Peyer's patch (tissue), 4 donors: ENCODE data around the gene HAUS6. TPM values are rescaled to one million over a fixed set of nuclear protein-coding genes. Genes with fewer than 3 reads are reported as not detected.
A peak's percentile ranks its signal among the peaks of the same experiment; 100 is the strongest.

Source experiments
- DNase-seq, 3 donors: peaks; one replicate each; pipeline ENCODE4 v3.0.0-alpha.2; 2017 to 2019
- H3K27ac ChIP-seq, 4 donors: fragments of 200-600 bp; sonication (generic); one replicate each; pipeline ENCODE4 v1.5.1; 2016 to 2019
- H3K27me3 ChIP-seq, 2 donors: fragments of 200-600 bp; sonication (generic); one replicate each; pipeline ENCODE4 v1.5.1; 2019
- H3K36me3 ChIP-seq, 3 donors: fragments of 200-600 bp; sonication (generic); one replicate each; pipeline ENCODE4 v1.5.1; 2016 to 2019
- H3K4me1 ChIP-seq, 4 donors: fragments of 200-600 bp; sonication (generic); one replicate each; pipeline ENCODE4 v1.5.1; 2016 to 2019
- H3K4me3 ChIP-seq, 4 donors: fragments of 200-600 bp; sonication (generic); 1 replicate in 3 of 4; 2 replicates in 1 of 4; pipeline ENCODE4 v1.5.1; 2016 to 2019; ENCODE audit warnings: mild to moderate bottlenecking in 1 of 4
- H3K9me3 ChIP-seq, 4 donors: fragments of 200-600 bp; sonication (generic); one replicate each; pipeline ENCODE4 v1.5.1; 2016 to 2019; ENCODE audit warnings: mild to moderate bottlenecking in 1 of 4
- CTCF ChIP-seq, 6 experiments: fragments of 450-650 bp in 4 of 6; fragments of 200-600 bp in 2 of 6; sonication (generic) in 1 of 6; IDR thresholded peaks; one replicate each; pipeline ENCODE4 v1.5.1; 2017 to 2019; ENCODE audit warnings: antibody characterized with exemption in 6 of 6, mild to moderate bottlenecking in 3 of 6, moderate library complexity in 1 of 6
- POLR2A ChIP-seq, 2 donors: fragments of 450-650 bp; IDR thresholded peaks; one replicate each; pipeline ENCODE4 v1.5.1; 2017; ENCODE audit warnings: antibody characterized with exemption in 2 of 2, mild to moderate bottlenecking in 2 of 2, moderate library complexity in 2 of 2
- total RNA-seq, 4 donors: library from RNA; depleted of rRNA; stranded (reverse); fragments of >200 nt; gene quantifications; one replicate each; pipeline ENCODE4 v1.1.0, GENCODE V29; 2016

The HAUS6 gene
- total RNA-seq, 4 donors from 2014 or later: 5.9 to 31.4 (median 7.3) TPM

GRCh38 chr9:19120877-19121276 lies 18.2 kb upstream of the HAUS6 start:
- H3K4me3 ChIP-seq: no peak overlapping the region
- DNase-seq: peak in 1 of 3 donors; percentile 36
- peak overlapping the region in 1 of 4 donors; percentile 12 for H3K27ac ChIP-seq
- H3K4me1 ChIP-seq: peaks cover 0 to 16% (median 0%) of the 10 kb centered on the region in 4 donors
- TF ChIP-seq POLR2A (IDR thresholded peaks at IDR 0.05) (no peak), CTCF (IDR thresholded peaks at IDR 0.05) (no peak)
- peaks cover 0 to 96% (median 0%) of the 10 kb centered on the region in 3 donors for H3K36me3 ChIP-seq
- no peaks in the 10 kb centered on the region for H3K9me3 ChIP-seq
- H3K27me3 ChIP-seq: no peaks in the 10 kb centered on the region

GRCh38 chr9:19119801-19120440 lies 17.2 kb upstream of the HAUS6 start:
- Histone ChIP-seq H3K4me3 (no peak overlapping the region), H3K27ac (peak overlapping the region in 1 of 4 donors; percentile 0), H3K9me3 (no peaks in the 10 kb centered on the region), H3K27me3 (no peaks in the 10 kb centered on the region), H3K36me3 (peaks cover 0 to 96% (median 0%) of the 10 kb centered on the region in 3 donors), H3K4me1 (peaks cover 0 to 9% (median 0%) of the 10 kb centered on the region in 4 donors)
- TF ChIP-seq CTCF (IDR thresholded peaks at IDR 0.05) (no peak), POLR2A (IDR thresholded peaks at IDR 0.05) (no peak)
- DNase-seq: peak in 1 of 3 donors; percentile 10

GRCh38 chr9:19119246-19119645 lies 16.5 kb upstream of the HAUS6 start:
- Histone ChIP-seq H3K27ac (peak overlapping the region in 1 of 4 donors; percentile 0), H3K4me3 (no peak overlapping the region), H3K9me3 (no peaks in the 10 kb centered on the region), H3K27me3 (no peaks in the 10 kb centered on the region), H3K4me1 (peaks cover 0 to 4% (median 0%) of the 10 kb centered on the region in 4 donors), H3K36me3 (peaks cover 0 to 98% (median 0%) of the 10 kb centered on the region in 3 donors)
- DNase-seq: peak in 1 of 3 donors; percentile 17
- TF ChIP-seq CTCF (IDR thresholded peaks at IDR 0.05) (no peak), POLR2A (IDR thresholded peaks at IDR 0.05) (no peak)

GRCh38 chr9:19117039-19117716 lies 14.5 kb upstream of the HAUS6 start:
- TF ChIP-seq CTCF (IDR thresholded peaks at IDR 0.05) (no peak), POLR2A (IDR thresholded peaks at IDR 0.05) (no peak)
- no peaks in the 10 kb centered on the region for H3K9me3 ChIP-seq
- peaks cover 0 to 81% (median 0%) of the 10 kb centered on the region in 3 donors for H3K36me3 ChIP-seq
- H3K4me1 ChIP-seq: no peaks in the 10 kb centered on the region
- no peak overlapping the region for H3K27ac ChIP-seq
- peak in 1 of 3 donors; percentile 30 for DNase-seq
- no peak overlapping the region for H3K4me3 ChIP-seq
- H3K27me3 ChIP-seq: no peaks in the 10 kb centered on the region

GRCh38 chr9:19116107-19116790 lies 13.5 kb upstream of the HAUS6 start:
- DNase-seq: peak in 1 of 3 donors; percentile 45
- H3K4me1 ChIP-seq: no peaks in the 10 kb centered on the region
- peaks cover 0 to 73% (median 0%) of the 10 kb centered on the region in 3 donors for H3K36me3 ChIP-seq
- H3K27me3 ChIP-seq: no peaks in the 10 kb centered on the region
- no peaks in the 10 kb centered on the region for H3K9me3 ChIP-seq
- no peak overlapping the region for H3K4me3 ChIP-seq
- H3K27ac ChIP-seq: no peak overlapping the region
- TF ChIP-seq POLR2A (IDR thresholded peaks at IDR 0.05): no peak
- no peak for TF ChIP-seq CTCF (IDR thresholded peaks at IDR 0.05)
